ENCODE measurements around the gene NDUFS5. TPM values are rescaled to one million over a fixed set of nuclear protein-coding genes. Genes with fewer than 3 reads are reported as not detected.

NDUFS5 gene
- polyA plus RNA-seq, 1 of the 3 experiments (the other 2 are of a cell fraction) = 881 TPM

- H3K4me3 ChIP-seq (ENCODE audit: low read depth in 2 of 2, low read length in 1 of 2) = no peak overlapping the region
- POLR2A ChIA-PET = interaction anchor here (1.2 kb wide), 1 partner anchor 10 kb away, joined by 3 read pairs; the partner anchor contains the start of gene NDUFS5
- H3K27ac ChIP-seq (ENCODE audit: low read depth in 2 of 2, low read length in 1 of 2) = no peak overlapping the region
- no peak overlapping the region for H3K9ac ChIP-seq
- TF ChIP-seq ZBTB33 (IDR thresholded peaks at IDR 0.05; ENCODE audit: borderline replicate concordance, low read depth) (no peak), EP300 (IDR thresholded peaks at IDR 0.05; ENCODE audit: borderline replicate concordance in 1 of 2, low read depth in 1 of 2, low read length in 1 of 2) (no peak), TAF1 (IDR thresholded peaks at IDR 0.05; ENCODE audit: borderline replicate concordance, low read depth, low read length) (no peak), GABPA (IDR thresholded peaks at IDR 0.05; ENCODE audit: low read depth) (no peak), FOXJ3 (CRISPR knock-in tag; IDR thresholded peaks at IDR 0.05) (no peak), MXI1 (IDR thresholded peaks at IDR 0.05; ENCODE audit: low read depth, low read length) (no peak), JUND (IDR thresholded peaks at IDR 0.05) (no peak), YY1 (IDR thresholded peaks at IDR 0.05; ENCODE audit: low read depth) (no peak), TEAD4 (IDR thresholded peaks at IDR 0.05; ENCODE audit: borderline replicate concordance, insufficient read depth) (no peak), RCOR1 (IDR thresholded peaks at IDR 0.05; ENCODE audit: low read length) (no peak), REST (IDR thresholded peaks at IDR 0.05; ENCODE audit: low read depth, low read length) (no peak), CTCF (IDR thresholded peaks at IDR 0.05) (no peak), NRF1 (IDR thresholded peaks at IDR 0.05; ENCODE audit: low read depth, low read length) (no peak), RXRA (IDR thresholded peaks at IDR 0.05; ENCODE audit: borderline replicate concordance, low read depth) (no peak), MAX (IDR thresholded peaks at IDR 0.05; ENCODE audit: low read depth) (no peak), POLR2AphosphoS5 (IDR thresholded peaks at IDR 0.05; ENCODE audit: low read depth, low read length) (no peak)
- no peaks in the 10 kb centered on the region for H3K9me3 ChIP-seq
- no peak for DNase-seq
- H3K9me2 ChIP-seq = no peaks in the 10 kb centered on the region
- H3K79me2 ChIP-seq (ENCODE audit: insufficient read depth) = peaks cover 16% of the 10 kb centered on the region; the same call in 1 of the 2 replicates
- peaks cover 17 to 69% of the 10 kb centered on the region in 2 experiments for H3K36me3 ChIP-seq (replicated peaks in 1 of 2; ENCODE audit: control insufficient read depth in 1 of 2, insufficient read depth in 2 of 2, low read length in 1 of 2)
- no peak overlapping the region for H2AFZ ChIP-seq (ENCODE audit: low read depth)
- H3K27me3 ChIP-seq (ENCODE audit: insufficient read depth) = no peaks in the 10 kb centered on the region
- H4K20me1 ChIP-seq (ENCODE audit: insufficient read depth) = peaks cover 13% of the 10 kb centered on the region; the same call in 1 of the 2 replicates
- no peaks in the 10 kb centered on the region for H3K4me1 ChIP-seq (ENCODE audit: control insufficient read depth in 1 of 2, insufficient read depth in 2 of 2, low read depth in 1 of 2, low read length in 1 of 2)
- WGBS (ENCODE audit: low lambda C conversion rate) = 93% methylated on average over 5 of the region's 5 CpGs
- H3K4me2 ChIP-seq = no peak overlapping the region
- H3F3A ChIP-seq (replicated peaks; ENCODE audit: insufficient read depth) = peaks cover 20% of the 10 kb centered on the region
- CTCF ChIA-PET = interaction anchor here (0.7 to 1.0 kb wide), 2 partner anchors 201 to 1301 kb away, joined by 3 read pairs; no protein-coding TSS in a partner anchor
These were observed 10.5 kb downstream of the NDUFS5 start for GRCh38 chr1:39036678-39037077.

All from SK-N-SH (cell line).